Adrenal gland (tissue), 5 donors: ENCODE results near the gene AMIGO2.

Source experiments
- CTCF ChIP-seq, 6 experiments: fragments of 450-650 bp in 4 of 6; fragments of 200-600 bp in 2 of 6; sonication (generic) in 1 of 6; IDR thresholded peaks; 1 replicate in 5 of 6; 2 replicates in 1 of 6; pipeline versions ENCODE4 v1.5.1 to v1.8.0; 2016 to 2021; ENCODE audit warnings: antibody characterized with exemption in 6 of 6, mild to moderate bottlenecking in 2 of 6, moderate library complexity in 1 of 6
- POLR2A ChIP-seq, 2 donors: fragments of 450-650 bp; IDR thresholded peaks; one replicate each; pipeline ENCODE4 v1.6.1; 2017; ENCODE audit warnings: antibody characterized with exemption in 2 of 2, mild to moderate bottlenecking in 2 of 2, moderate library complexity in 1 of 2
- donor health status: DM: no; HTN: no; CAD: no.

- TF ChIP-seq CTCF (IDR thresholded peaks at IDR 0.05) = no peak
- no peak for TF ChIP-seq POLR2A (IDR thresholded peaks at IDR 0.05)
These were observed 44.0 kb upstream of the AMIGO2 start for GRCh38 chr12:47123730-47124129.
